Left lobe of liver (tissue), 2 donors: Measurements from ENCODE around the gene ADPRH. TPM values are rescaled to one million over a fixed set of nuclear protein-coding genes. Genes with fewer than 3 reads are reported as not detected.
"Not testable (repeated sequence)": the region's sequence is repeated elsewhere in the genome, so short reads cannot be mapped to it uniquely, and the experiment has no call there.

Source experiments
- ATAC-seq: fragments of 200-7000 bp; cut with Tn5 transposase; one replicate; pipeline ENCODE4 v1.9.1; 2020; ENCODE audit warnings: mild to moderate bottlenecking, moderate library complexity
- DNase-seq: peaks from one replicate; pipeline ENCODE4 v3.0.0-alpha.2; 2020; ENCODE audit warnings: low spot score
- total RNA-seq: library from RNA; stranded (reverse); gene quantifications from one replicate; pipeline ENCODE4 v1.2.1, GENCODE V29; 2021
- donor health status: DM: no; HTN: no; CAD: no; lungs with moderate emphysema.
- donor health status: DM: no; HTN: yes; CAD: no.

ADPRH gene
- total RNA-seq, 1 donor from 2014 or later: 4.1 TPM

- no peak for ATAC-seq
- DNase-seq: no peak
Observed at GRCh38 chr3:119558626-119559317, 20.5 kb upstream of the ADPRH start.

DNA sequence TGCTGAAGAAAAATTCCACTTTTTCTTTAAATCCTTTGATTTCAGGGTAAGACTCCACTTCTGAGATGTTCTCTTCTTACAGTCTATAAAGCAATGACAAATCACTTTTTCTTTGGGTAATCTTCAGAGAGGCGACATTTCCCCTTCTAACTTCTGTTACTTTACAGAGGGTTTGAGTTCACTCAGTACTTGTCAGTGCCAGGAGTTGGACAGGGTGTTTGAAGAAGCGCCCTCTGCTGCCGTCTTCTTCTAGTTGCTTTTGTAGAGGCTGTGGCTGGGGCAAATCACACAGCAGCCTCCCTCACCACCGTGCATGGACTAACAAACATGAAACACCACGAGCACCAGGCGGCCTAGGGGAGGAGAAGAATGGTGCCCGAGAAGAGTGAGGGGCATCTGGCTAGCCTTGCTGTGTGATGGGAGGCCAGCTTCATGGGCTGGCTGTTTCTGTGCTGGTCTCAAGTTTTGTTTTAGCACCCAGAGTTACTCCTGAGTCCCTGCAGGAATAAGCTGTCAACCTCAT is 19.8 kb upstream of the ADPRH start, which contains the start of gene CD80:
Gene CD80, minus strand, starts transcription at position 174 of the 523 bp plus-strand sequence. CDS start 1,886 bp downstream, outside the sequence.
- DNase-seq (peak; percentile 58), ATAC-seq (peak; percentile 98)

DNA sequence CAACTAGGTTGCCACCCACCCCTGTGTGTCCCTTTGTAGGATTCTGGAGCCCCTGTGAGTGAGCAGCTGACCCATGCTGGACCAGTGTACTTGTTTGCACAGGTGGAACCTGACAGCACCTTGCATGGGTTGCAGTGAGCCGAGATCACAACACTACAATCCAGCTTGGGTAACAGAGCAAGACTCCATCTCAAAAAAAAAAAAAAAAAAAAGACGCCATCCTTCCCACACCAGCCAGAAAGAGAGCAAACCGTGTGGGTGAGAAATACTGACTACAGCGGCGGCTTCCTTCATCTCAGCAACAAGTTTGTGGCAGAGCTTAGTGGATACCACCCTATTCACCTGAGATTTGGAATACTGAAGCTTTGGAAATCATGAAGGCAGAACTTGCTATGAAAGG is 19.1 kb upstream of the ADPRH start:
- ATAC-seq (no peak), DNase-seq (no peak)

- peak; percentile 34 for ATAC-seq
- no peak for DNase-seq
Observed at GRCh38 chr3:119562307-119562961, 16.9 kb upstream of the ADPRH start.

DNA sequence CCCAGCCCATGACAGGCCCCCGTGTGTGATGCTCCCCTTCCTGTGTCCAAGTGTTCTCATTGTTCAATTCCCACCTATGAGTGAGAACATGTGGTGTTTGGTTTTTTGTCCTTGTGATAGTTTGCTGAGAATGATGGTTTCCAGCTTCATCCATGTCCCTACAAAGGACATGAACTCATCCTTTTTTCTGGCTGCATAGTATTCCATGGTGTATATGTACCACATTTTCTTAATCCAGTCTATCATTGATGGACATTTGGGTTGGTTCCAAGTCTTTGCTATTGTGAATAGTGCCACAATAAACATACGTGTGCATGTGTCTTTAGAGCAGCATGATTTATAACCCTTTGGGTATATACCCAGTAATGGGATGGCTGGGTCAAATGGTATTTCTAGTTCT is 16.0 kb upstream of the ADPRH start:
- not testable (repeated sequence) for ATAC-seq, DNase-seq

GRCh38 chr3:119569156-119569555 is 10.1 kb upstream of the ADPRH start:
- ATAC-seq (no peak), DNase-seq (no peak)

DNA sequence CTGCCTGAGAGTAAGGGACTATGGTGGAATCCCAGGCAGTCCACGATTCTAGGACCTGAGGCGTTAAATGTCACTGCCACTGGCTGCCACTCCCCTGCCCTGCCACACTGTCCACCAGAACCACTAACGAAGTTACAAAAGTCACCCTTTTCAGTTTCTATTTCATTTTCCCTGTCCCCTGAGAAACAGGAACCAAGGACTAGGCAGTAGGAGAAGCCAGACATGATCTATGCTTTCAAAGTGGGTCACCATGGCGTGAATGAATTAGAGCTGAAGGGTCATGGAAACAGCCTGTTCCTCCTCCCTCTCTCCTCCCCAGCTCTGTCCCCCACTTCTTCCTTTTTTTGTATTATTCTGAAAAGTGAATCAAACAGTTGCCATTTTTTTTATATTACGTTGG is 9.1 kb upstream of the ADPRH start:
- ATAC-seq (peak; percentile 47), DNase-seq (no peak)

DNA sequence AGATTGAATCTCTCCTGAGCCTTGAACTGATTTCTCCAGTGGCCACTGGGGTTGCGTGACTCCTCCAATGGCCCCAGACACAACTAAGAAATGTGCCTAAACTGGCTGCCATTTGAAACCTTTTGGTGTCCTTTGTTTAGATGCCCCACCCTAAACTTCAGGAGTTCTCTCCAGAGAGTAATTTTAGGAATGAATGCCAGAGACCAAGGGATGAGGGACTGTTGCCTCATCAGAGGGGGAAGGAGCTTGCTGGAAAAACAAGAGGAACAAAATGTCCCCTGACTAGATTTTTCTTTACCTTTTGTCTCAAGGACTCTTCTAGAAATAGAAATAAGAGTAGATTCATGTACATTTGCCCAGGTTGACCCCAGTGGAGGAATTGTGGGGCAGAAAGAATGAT is 8.1 kb upstream of the ADPRH start:
- no peak for DNase-seq

DNA sequence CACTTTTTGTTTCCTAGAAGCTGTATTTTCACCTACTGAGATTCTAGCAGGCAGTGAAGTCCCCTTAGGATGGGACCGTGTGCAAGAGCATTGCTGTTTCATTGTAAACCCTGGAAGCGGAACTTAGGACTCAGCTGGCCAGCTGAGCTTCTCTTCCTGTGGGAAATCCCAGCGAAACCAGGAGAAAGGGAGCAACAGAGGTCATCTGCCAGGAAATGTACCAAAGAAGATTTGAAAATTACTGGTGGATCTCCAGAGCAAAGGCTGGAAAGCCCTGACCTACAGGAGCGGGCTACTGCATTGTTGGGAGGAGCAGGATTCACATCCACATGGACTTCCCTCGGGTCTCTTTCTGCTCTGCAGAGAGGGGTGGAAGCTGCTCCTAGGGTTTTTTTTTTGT is 7.6 kb upstream of the ADPRH start:
- ATAC-seq: peak; percentile 24
- DNase-seq: no peak

More for the DNA sequence above, 8.1 kb upstream of the ADPRH start:
- ATAC-seq: no peak

DNA sequence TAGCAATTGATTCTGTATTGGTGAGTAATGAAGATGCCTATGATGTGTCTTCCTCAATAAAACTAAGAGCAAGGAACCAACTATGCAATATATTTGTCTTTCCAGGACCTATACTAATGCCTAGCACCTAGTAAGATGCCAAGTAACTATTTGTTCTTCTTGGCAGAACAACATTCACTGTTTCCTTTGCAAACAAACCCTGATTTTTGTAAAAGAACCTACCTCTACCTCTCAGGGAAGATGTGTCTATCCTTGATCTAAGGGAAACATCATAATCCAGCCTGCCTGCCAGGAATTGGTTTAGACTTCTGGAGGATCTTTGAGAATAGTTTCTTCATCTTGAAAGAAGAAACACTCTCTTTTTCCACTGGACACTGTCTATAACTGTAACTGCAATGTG is 3.8 kb upstream of the ADPRH start:
- ATAC-seq (no peak), DNase-seq (no peak)

DNA sequence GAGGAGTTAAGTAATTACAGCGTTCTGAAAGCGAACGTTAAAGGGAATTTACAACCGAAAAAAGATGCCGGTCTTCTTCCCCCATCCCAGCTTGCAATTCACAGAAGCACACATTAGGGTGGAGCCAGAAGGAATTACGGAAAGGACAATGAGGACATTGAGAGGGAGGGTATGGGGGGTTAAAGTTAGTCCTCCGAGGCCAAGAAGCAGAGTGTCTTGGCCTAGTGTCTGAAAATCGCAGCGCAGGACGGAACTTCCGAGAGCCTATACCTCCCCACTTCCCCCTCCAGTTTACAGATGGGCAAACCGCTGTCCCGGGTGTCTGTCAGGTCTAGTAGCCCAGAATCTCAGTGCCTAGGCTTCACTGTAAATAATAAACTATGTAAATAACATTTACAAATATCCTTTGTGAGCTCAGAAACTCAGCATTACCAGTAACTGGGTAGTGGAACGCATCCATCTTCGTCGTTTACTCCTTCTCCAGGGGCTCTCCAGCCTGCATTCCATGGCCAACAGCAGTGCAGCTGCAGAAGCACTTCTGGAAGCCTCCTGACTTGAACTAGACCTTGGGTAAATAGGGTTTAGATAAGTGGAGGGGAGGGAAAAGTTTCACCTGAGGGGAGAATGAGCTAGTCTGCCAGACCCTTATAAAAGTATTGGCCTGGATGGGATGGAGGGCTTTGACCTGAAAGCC is 922 bp downstream of the ADPRH start:
- ATAC-seq (peak; percentile 37), DNase-seq (no peak)

- DNase-seq (no peak), ATAC-seq (no peak)
Observed at GRCh38 chr3:119582178-119582577, 2.9 kb downstream of the ADPRH start.

DNA sequence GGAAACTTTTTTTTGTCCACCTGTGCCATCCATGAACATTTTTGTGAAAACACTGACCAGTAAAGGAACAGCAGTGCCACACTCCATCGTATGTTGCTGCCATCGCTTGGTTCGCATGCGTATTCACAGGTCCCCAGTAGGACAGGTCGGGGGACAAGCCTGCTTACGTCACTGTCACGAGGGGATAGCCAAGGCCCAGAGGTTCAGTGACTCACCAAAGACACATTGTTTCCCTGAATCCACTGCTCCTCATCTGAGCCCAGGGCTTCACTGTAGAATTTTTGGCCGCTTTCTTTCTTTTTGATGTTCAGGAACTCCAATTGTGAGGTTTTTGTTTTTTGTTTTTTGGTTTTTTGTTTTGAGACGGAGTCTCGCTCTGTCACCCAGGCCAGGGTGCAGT is 5.9 kb downstream of the ADPRH start:
- ATAC-seq: no peak
- DNase-seq: no peak

DNA sequence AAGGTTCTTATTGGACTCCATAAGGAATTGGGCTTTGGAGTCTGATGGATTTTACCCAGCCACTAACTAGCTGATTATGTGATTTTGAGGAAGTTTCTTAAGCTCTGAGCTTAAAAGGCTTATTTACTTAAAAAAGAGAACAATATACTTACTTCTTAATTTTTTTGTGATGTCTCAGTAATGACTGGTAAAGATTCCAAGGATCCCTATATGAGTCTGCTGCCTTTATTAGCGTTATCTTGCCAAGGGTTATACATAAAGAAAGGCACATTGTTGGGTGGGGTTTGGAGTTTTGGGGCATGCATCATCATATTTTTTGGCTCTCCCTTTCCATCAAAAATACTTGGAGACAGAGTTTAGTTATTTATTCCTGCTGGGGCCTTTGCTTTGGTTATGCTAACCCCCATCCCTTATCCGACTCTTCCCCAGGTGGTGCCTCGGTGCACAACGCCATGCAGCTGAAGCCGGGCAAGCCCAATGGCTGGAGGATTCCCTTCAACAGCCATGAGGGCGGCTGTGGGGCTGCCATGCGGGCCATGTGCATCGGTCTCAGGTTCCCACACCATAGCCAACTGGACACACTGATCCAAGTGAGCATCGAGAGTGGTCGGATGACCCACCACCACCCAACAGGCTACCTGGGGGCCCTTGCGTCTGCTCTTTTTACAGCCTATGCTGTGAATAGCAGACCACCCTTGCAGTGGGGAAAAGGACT is 6.7 kb downstream of the ADPRH start:
- ATAC-seq (no peak), DNase-seq (no peak)

DNA sequence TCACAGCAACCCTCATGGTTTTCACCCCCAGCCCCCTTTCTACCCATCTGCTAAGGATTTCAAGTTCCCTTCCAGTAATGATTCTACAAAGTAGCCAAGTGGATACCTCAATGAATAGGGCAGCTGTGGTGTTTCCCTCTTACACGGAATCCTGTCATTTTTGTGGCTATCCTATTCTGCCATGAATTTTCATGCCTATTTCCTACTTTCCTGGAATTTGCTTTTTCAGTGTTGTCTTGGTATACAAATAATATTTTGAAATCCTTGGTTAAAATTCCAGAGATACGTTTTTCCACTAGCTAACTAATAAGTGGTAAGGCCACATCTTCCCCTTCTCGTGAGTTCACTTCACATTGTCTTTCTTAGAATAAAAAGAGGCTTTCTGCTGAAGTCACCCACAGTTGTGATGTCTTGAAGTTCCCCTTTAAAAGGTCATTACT is 7.5 kb downstream of the ADPRH start:
- DNase-seq: no peak
- no peak for ATAC-seq

DNA sequence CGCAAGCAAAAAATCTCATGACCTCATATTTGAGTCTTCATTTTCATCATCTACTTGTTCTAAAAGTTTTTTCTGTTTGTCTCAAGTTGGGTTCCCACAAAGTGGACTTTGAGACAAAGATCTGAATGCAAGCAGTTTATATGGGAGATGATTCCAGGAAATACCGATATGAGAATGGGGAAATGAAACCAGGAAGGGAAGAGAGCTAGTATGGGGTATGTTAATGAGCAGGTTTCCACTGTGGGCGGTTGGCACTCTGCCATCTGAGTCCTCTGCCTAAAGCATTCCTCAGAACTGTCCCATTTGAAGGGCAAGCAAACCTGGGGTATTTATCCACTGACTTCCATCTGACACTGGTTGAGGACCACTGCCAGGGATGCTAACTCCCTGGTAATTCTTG is 8.8 kb downstream of the ADPRH start:
- DNase-seq: no peak
- peak; percentile 22 for ATAC-seq

GRCh38 chr3:119589102-119589773 is 9.9 kb downstream of the ADPRH start:
- DNase-seq (no peak), ATAC-seq (peak; percentile 21)

- no peak for ATAC-seq
Observed at GRCh38 chr3:119590706-119591105, 11.4 kb downstream of the ADPRH start.

DNA sequence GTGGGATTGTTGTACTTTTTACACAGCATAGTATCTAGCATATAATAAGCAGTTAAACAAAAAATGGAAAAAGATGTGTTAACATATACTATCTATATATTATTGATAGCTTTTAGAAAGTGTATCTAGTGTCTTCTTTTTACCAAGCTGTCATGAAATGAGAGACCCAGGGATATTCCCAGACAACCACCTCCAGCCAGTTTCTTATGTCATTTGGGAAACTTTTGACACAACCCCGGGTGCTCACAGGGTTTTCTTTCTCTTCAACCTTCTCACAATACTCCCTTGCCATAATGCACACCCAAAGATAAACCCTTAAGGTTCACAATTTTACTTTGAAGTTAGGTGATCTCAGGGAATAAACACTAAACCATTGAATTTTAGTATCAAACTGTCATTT is 13.6 kb downstream of the ADPRH start:
- DNase-seq (no peak), ATAC-seq (no peak)

More at GRCh38 chr3:119590706-119591105, 11.4 kb downstream of the ADPRH start:
- no peak for DNase-seq

DNA sequence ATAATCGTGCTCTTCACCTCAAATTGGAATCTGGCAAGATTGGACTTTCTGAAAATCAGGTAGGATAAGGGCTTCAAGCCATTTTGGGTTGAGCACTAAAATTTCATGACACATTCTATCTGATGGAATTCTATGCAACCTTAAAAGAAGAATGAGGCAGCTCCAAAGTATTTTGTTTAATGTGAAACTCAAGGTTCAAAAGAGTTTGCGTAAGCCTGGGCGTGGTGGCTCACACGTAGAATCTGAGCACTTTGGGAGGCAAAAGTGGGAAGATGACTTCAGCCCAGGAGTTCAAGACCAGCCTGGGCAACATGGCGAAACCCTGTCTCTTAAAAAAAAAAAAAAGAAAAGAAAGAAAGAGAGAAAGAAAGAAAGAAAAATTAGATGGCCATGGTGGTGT is 14.8 kb downstream of the ADPRH start:
- DNase-seq: no peak
- no peak for ATAC-seq
